HL-60 (cell line): ENCODE results near the gene MROH7.

ENCODE experiments used
- DNase-seq, 2 experiments: peaks; one replicate each; pipeline ENCODE4 v3.0.0-alpha.2; 2010 to 2020; ENCODE audit warnings: low read depth in 1 of 2, low spot score in 1 of 2
- H3K27ac ChIP-seq: fragments of 250-450 bp; sonication (Bioruptor Pico); replicated peaks from 2 replicates; pipeline ENCODE4 v1.5.1; 2020; ENCODE audit warnings: mild to moderate bottlenecking, moderate library complexity
- H3K27me3 ChIP-seq: fragments of 250-450 bp; sonication (Bioruptor Pico); 2 replicates; pipeline ENCODE4 v1.5.1; 2021; ENCODE audit warnings: mild to moderate bottlenecking, moderate library complexity; ENCODE audit not compliant: insufficient read depth, poor library complexity, severe bottlenecking
- H3K4me3 ChIP-seq: replicated peaks from 2 replicates; pipeline ENCODE4 v1.5.1; 2011; ENCODE audit warnings: mild to moderate bottlenecking, control low read depth, low read length; ENCODE audit not compliant: insufficient read depth
- CTCF ChIP-seq: IDR thresholded peaks from one replicate; pipeline ENCODE4 v1.5.1; 2011; ENCODE audit warnings: low read length, control low read depth, inconsistent platforms; ENCODE audit not compliant: insufficient read depth
- GABPA ChIP-seq: IDR thresholded peaks from 2 replicates; pipeline ENCODE4 v1.6.1; 2012; ENCODE audit warnings: low read depth
- POLR2AphosphoS5 ChIP-seq: IDR thresholded peaks from 2 replicates; pipeline ENCODE4 v1.6.1; 2012; ENCODE audit warnings: low read depth
- REST ChIP-seq: IDR thresholded peaks from 2 replicates; pipeline ENCODE4 v1.6.1; 2012; ENCODE audit warnings: low read depth; ENCODE audit not compliant: insufficient replicate concordance
- SPI1 ChIP-seq: IDR thresholded peaks from 2 replicates; pipeline ENCODE4 v1.6.1; 2012; ENCODE audit warnings: low read depth, mild to moderate bottlenecking, borderline replicate concordance

Gene MROH7

GRCh38 chr1:54678776-54679643, 37.4 kb downstream of the MROH7 start:
- Histone ChIP-seq H3K27me3 (no peaks in the 10 kb centered on the region), H3K4me3 (no peak overlapping the region), H3K27ac (no peak overlapping the region)
- no peak for TF ChIP-seq SPI1
- peak in 1 of 2 experiments; percentile 6 for DNase-seq

- Histone ChIP-seq H3K27ac (no peak overlapping the region), H3K27me3 (no peaks in the 10 kb centered on the region), H3K4me3 (no peak overlapping the region)
- DNase-seq = no peak
- no peak for TF ChIP-seq CTCF
- TF ChIP-seq POLR2AphosphoS5 = no peak
- TF ChIP-seq REST = no peak
- TF ChIP-seq SPI1 = no peak
- TF ChIP-seq GABPA = no peak
Observed at GRCh38 chr1:54679706-54680105, 38.1 kb downstream of the MROH7 start.

- H3K4me3 ChIP-seq = no peak overlapping the region
- TF ChIP-seq GABPA (no peak), POLR2AphosphoS5 (no peak), CTCF (no peak), REST (no peak), SPI1 (no peak)
- no peak overlapping the region for H3K27ac ChIP-seq
- H3K27me3 ChIP-seq = no peaks in the 10 kb centered on the region
- no peak for DNase-seq
Observed at GRCh38 chr1:54680387-54680786, 38.8 kb downstream of the MROH7 start.

GRCh38 chr1:54681358-54681757, 39.8 kb downstream of the MROH7 start:
- TF ChIP-seq CTCF = no peak
- TF ChIP-seq POLR2AphosphoS5 = no peak
- TF ChIP-seq GABPA = no peak
- no peak for TF ChIP-seq REST
- TF ChIP-seq SPI1 = no peak
- H3K27ac ChIP-seq = no peak overlapping the region
- H3K4me3 ChIP-seq = no peak overlapping the region
- no peaks in the 10 kb centered on the region for H3K27me3 ChIP-seq
- no peak for DNase-seq
